ENCODE measurements around the gene CMTM2. TPM values are rescaled to one million over a fixed set of nuclear protein-coding genes. Genes with fewer than 3 reads are reported as not detected.
"Not testable (repeated sequence)": the region's sequence is repeated elsewhere in the genome, so short reads cannot be mapped to it uniquely, and the experiment has no call there.

CMTM2 gene
- total RNA-seq, 2 donors from 2014 or later = 0.45 to 0.67 TPM

- no peak overlapping the region for H3K4me3 Mint-ChIP-seq
- no peak overlapping the region for H3K27ac Mint-ChIP-seq
- ATAC-seq = no peak
- no peak for DNase-seq (ENCODE audit: low spot score)
- no peaks in the 10 kb centered on the region for H3K36me3 Mint-ChIP-seq
- no peaks in the 10 kb centered on the region for H3K27me3 Mint-ChIP-seq
- no peaks in the 10 kb centered on the region for H3K9me3 Mint-ChIP-seq
- H3K4me1 Mint-ChIP-seq (ENCODE audit: low read depth in 2 of 2) = peaks cover 0 to 2% of the 10 kb centered on the region in 2 donors
Measured at GRCh38 chr16:66616169-66616568, 36.9 kb downstream of the CMTM2 start.

GRCh38 chr16:66616592-66616991 lies 37.3 kb downstream of the CMTM2 start:
- ATAC-seq (no peak), DNase-seq (ENCODE audit: low spot score) (no peak)
- Mint-ChIP-seq H3K27ac (no peak overlapping the region), H3K27me3 (no peaks in the 10 kb centered on the region), H3K9me3 (no peaks in the 10 kb centered on the region), H3K4me3 (no peak overlapping the region), H3K4me1 (ENCODE audit: low read depth in 2 of 2) (peaks cover 0 to 2% of the 10 kb centered on the region in 2 donors), H3K36me3 (no peaks in the 10 kb centered on the region)

GRCh38 chr16:66617010-66617434 lies 37.8 kb downstream of the CMTM2 start:
- Mint-ChIP-seq H3K27ac (no peak overlapping the region), H3K4me1 (ENCODE audit: low read depth in 2 of 2) (peaks cover 0 to 2% of the 10 kb centered on the region in 2 donors), H3K4me3 (no peak overlapping the region), H3K36me3 (no peaks in the 10 kb centered on the region), H3K27me3 (no peaks in the 10 kb centered on the region), H3K9me3 (no peaks in the 10 kb centered on the region)
- no peak for DNase-seq (ENCODE audit: low spot score)
- ATAC-seq = no peak

GRCh38 chr16:66617728-66618127 lies 38.5 kb downstream of the CMTM2 start:
- Mint-ChIP-seq H3K4me3 (no peak overlapping the region), H3K9me3 (no peaks in the 10 kb centered on the region), H3K27ac (no peak overlapping the region), H3K4me1 (ENCODE audit: low read depth in 2 of 2) (peaks cover 0 to 2% of the 10 kb centered on the region in 2 donors), H3K36me3 (no peaks in the 10 kb centered on the region), H3K27me3 (no peaks in the 10 kb centered on the region)
- no peak for DNase-seq (ENCODE audit: low spot score)
- no peak for ATAC-seq

- H3K36me3 Mint-ChIP-seq = no peaks in the 10 kb centered on the region
Measured at GRCh38 chr16:66618588-66619375, 39.5 kb downstream of the CMTM2 start.

GRCh38 chr16:66619534-66620428 lies 40.5 kb downstream of the CMTM2 start:
- no peaks in the 10 kb centered on the region for H3K27me3 Mint-ChIP-seq
- H3K4me3 Mint-ChIP-seq = no peak overlapping the region
- no peaks in the 10 kb centered on the region for H3K9me3 Mint-ChIP-seq
- ATAC-seq (no peak), DNase-seq (ENCODE audit: low spot score) (no peak)
- no peaks in the 10 kb centered on the region for H3K36me3 Mint-ChIP-seq
- no peak overlapping the region for H3K27ac Mint-ChIP-seq
- peaks cover 0 to 2% of the 10 kb centered on the region in 2 donors for H3K4me1 Mint-ChIP-seq (ENCODE audit: low read depth in 2 of 2)

More at GRCh38 chr16:66618588-66619375, 39.5 kb downstream of the CMTM2 start:
- no peak overlapping the region for H3K4me3 Mint-ChIP-seq
- peaks cover 0 to 2% of the 10 kb centered on the region in 2 donors for H3K4me1 Mint-ChIP-seq (ENCODE audit: low read depth in 2 of 2)
- DNase-seq (ENCODE audit: low spot score) (no peak), ATAC-seq (no peak)
- no peak overlapping the region for H3K27ac Mint-ChIP-seq
- no peaks in the 10 kb centered on the region for H3K9me3 Mint-ChIP-seq
- no peaks in the 10 kb centered on the region for H3K27me3 Mint-ChIP-seq

- Mint-ChIP-seq H3K4me1 (ENCODE audit: low read depth in 2 of 2) (peaks cover 0 to 2% of the 10 kb centered on the region in 2 donors), H3K27me3 (no peaks in the 10 kb centered on the region), H3K36me3 (no peaks in the 10 kb centered on the region), H3K4me3 (no peak overlapping the region), H3K27ac (no peak overlapping the region), H3K9me3 (no peaks in the 10 kb centered on the region)
- DNase-seq (ENCODE audit: low spot score) (no peak), ATAC-seq (no peak)
Measured at GRCh38 chr16:66620429-66620795, 41.1 kb downstream of the CMTM2 start.

GRCh38 chr16:66621973-66622372 lies 42.7 kb downstream of the CMTM2 start:
- no peak for DNase-seq (ENCODE audit: low spot score)
- H3K27ac Mint-ChIP-seq = no peak overlapping the region
- H3K4me3 Mint-ChIP-seq = no peak overlapping the region
- H3K9me3 Mint-ChIP-seq = no peaks in the 10 kb centered on the region
- no peaks in the 10 kb centered on the region for H3K4me1 Mint-ChIP-seq (ENCODE audit: low read depth in 2 of 2)
- no peak for ATAC-seq
- no peaks in the 10 kb centered on the region for H3K36me3 Mint-ChIP-seq
- H3K27me3 Mint-ChIP-seq = no peaks in the 10 kb centered on the region

- H3K36me3 Mint-ChIP-seq = no peaks in the 10 kb centered on the region
- H3K4me1 Mint-ChIP-seq (ENCODE audit: low read depth in 2 of 2) = no peaks in the 10 kb centered on the region
- no peak overlapping the region for H3K4me3 Mint-ChIP-seq
- H3K27ac Mint-ChIP-seq = no peak overlapping the region
- no peak for ATAC-seq
- H3K27me3 Mint-ChIP-seq = no peaks in the 10 kb centered on the region
- no peak for DNase-seq (ENCODE audit: low spot score)
- H3K9me3 Mint-ChIP-seq = no peaks in the 10 kb centered on the region
Measured at GRCh38 chr16:66622863-66623262, 43.6 kb downstream of the CMTM2 start.

- Mint-ChIP-seq H3K36me3 (no peaks in the 10 kb centered on the region), H3K27me3 (no peaks in the 10 kb centered on the region), H3K4me3 (no peak overlapping the region), H3K9me3 (no peaks in the 10 kb centered on the region), H3K4me1 (ENCODE audit: low read depth in 2 of 2) (no peaks in the 10 kb centered on the region), H3K27ac (no peak overlapping the region)
- ATAC-seq (no peak), DNase-seq (ENCODE audit: low spot score) (no peak)
Measured at GRCh38 chr16:66623755-66624154, 44.5 kb downstream of the CMTM2 start.

GRCh38 chr16:66627611-66628378 lies 48.5 kb downstream of the CMTM2 start:
- DNase-seq (ENCODE audit: low spot score); H3K27ac Mint-ChIP-seq; H3K4me1 Mint-ChIP-seq (ENCODE audit: low read depth in 2 of 2); H3K36me3 Mint-ChIP-seq; H3K27me3 Mint-ChIP-seq; H3K9me3 Mint-ChIP-seq; ATAC-seq; H3K4me3 Mint-ChIP-seq: not testable (repeated sequence)

- Mint-ChIP-seq H3K27ac (no peak overlapping the region), H3K4me1 (ENCODE audit: low read depth in 2 of 2) (no peaks in the 10 kb centered on the region), H3K9me3 (no peaks in the 10 kb centered on the region), H3K27me3 (no peaks in the 10 kb centered on the region), H3K36me3 (no peaks in the 10 kb centered on the region), H3K4me3 (no peak overlapping the region)
- no peak for ATAC-seq
- DNase-seq (ENCODE audit: low spot score) = no peak
Measured at GRCh38 chr16:66629856-66630255, 50.6 kb downstream of the CMTM2 start.

- ATAC-seq; H3K9me3 Mint-ChIP-seq; H3K4me3 Mint-ChIP-seq; H3K27me3 Mint-ChIP-seq; H3K4me1 Mint-ChIP-seq (ENCODE audit: low read depth in 2 of 2); H3K27ac Mint-ChIP-seq; H3K36me3 Mint-ChIP-seq; DNase-seq (ENCODE audit: low spot score): not testable (repeated sequence)
Measured at GRCh38 chr16:66630561-66631260, 51.4 kb downstream of the CMTM2 start.
